GM23338 (cell line): ENCODE results near the gene GLRX. TPM values are rescaled to one million over a fixed set of nuclear protein-coding genes. Genes with fewer than 3 reads are reported as not detected.

Experiments used
- ATAC-seq: fragments of 200-7000 bp; cut with Tn5 transposase; 3 replicates; pipeline ENCODE4 v1.9.1; 2020
- DNase-seq: peaks from one replicate; pipeline ENCODE4 v3.0.0-alpha.2; 2015; ENCODE audit warnings: low spot score
- H2AFZ ChIP-seq: fragments of 200-600 bp; sonication (generic); 2 replicates; pipeline ENCODE4 v1.8.0; 2016; ENCODE audit warnings: antibody characterized with exemption, mild to moderate bottlenecking, moderate library complexity
- H3F3A ChIP-seq: fragments of 200-600 bp; sonication (generic); replicated peaks from 2 replicates; pipeline ENCODE4 v1.8.0; 2017; ENCODE audit warnings: antibody characterized with exemption, mixed run types, low read depth
- H3K27ac ChIP-seq: fragments of 200-600 bp; sonication (generic); 2 replicates; pipeline ENCODE4 v1.6.1; 2016; ENCODE audit warnings: low read depth
- H3K27me3 ChIP-seq: fragments of 200-600 bp; sonication (generic); 2 replicates; pipeline ENCODE4 v1.8.0; 2016; ENCODE audit warnings: mild to moderate bottlenecking, mixed run types, moderate library complexity; ENCODE audit not compliant: insufficient read depth
- H3K36me3 ChIP-seq: fragments of 200-600 bp; sonication (generic); 2 replicates; pipeline ENCODE4 v1.8.0; 2016; ENCODE audit warnings: mild to moderate bottlenecking; ENCODE audit not compliant: insufficient read depth
- H3K4me1 ChIP-seq: fragments of 200-600 bp; sonication (generic); 2 replicates; pipeline ENCODE4 v1.8.0; 2016; ENCODE audit warnings: mild to moderate bottlenecking, moderate library complexity; ENCODE audit not compliant: insufficient read depth
- H3K4me2 ChIP-seq: fragments of 200-600 bp; sonication (generic); 2 replicates; pipeline ENCODE4 v1.7.1; 2017; ENCODE audit warnings: mixed run types
- H3K4me3 ChIP-seq: fragments of 200-600 bp; sonication (generic); 2 replicates; pipeline ENCODE4 v1.6.1; 2016; ENCODE audit warnings: mixed run types
- H3K79me2 ChIP-seq: fragments of 200-600 bp; sonication (generic); replicated peaks from 2 replicates; pipeline ENCODE4 v1.8.0; 2017; ENCODE audit warnings: mild to moderate bottlenecking; ENCODE audit not compliant: insufficient read depth
- H3K9me2 ChIP-seq: fragments of 200-600 bp; sonication (generic); 2 replicates; pipeline ENCODE4 v1.8.0; 2017; ENCODE audit not compliant: insufficient read depth
- H4K20me1 ChIP-seq: fragments of 200-600 bp; sonication (generic); replicated peaks from 2 replicates; pipeline ENCODE4 v1.8.0; 2017; ENCODE audit warnings: mild to moderate bottlenecking; ENCODE audit not compliant: insufficient read depth
- H3K27ac Mint-ChIP-seq: 2 replicates; pipeline ENCODE4 v1.8.0; 2020; ENCODE audit warnings: inconsistent platforms, mild to moderate bottlenecking, moderate library complexity, mixed read lengths
- H3K27me3 Mint-ChIP-seq: 3 replicates; pipeline ENCODE4 v1.8.0; 2022; ENCODE audit warnings: low read depth, mild to moderate bottlenecking, moderate library complexity, mixed read lengths, inconsistent platforms; ENCODE audit not compliant: insufficient read depth, poor library complexity
- H3K36me3 Mint-ChIP-seq: 3 replicates; pipeline ENCODE4 v1.8.0; 2021; ENCODE audit warnings: low read depth, mild to moderate bottlenecking, inconsistent platforms, moderate library complexity, mixed read lengths
- H3K4me1 Mint-ChIP-seq: 3 replicates; pipeline ENCODE4 v1.8.0; 2020; ENCODE audit warnings: mild to moderate bottlenecking, inconsistent platforms, mixed read lengths
- H3K4me3 Mint-ChIP-seq: 3 replicates; pipeline ENCODE4 v1.8.0; 2021; ENCODE audit warnings: moderate library complexity, mild to moderate bottlenecking, inconsistent platforms, mixed read lengths
- H3K9me3 Mint-ChIP-seq: 3 replicates; pipeline ENCODE4 v1.8.0; 2020; ENCODE audit warnings: moderate library complexity, mild to moderate bottlenecking, inconsistent platforms, mixed read lengths
- CREB1 ChIP-seq: fragments of 250-450 bp; sonication (Bioruptor Pico); IDR thresholded peaks from 2 replicates; pipeline ENCODE4 v1.5.0; 2020; ENCODE audit warnings: low read depth, mild to moderate bottlenecking, moderate library complexity
- EZH2phosphoT487 ChIP-seq: fragments of 200-600 bp; sonication (generic); IDR thresholded peaks from one replicate; pipeline ENCODE4 v1.8.1; 2018; ENCODE audit warnings: antibody characterized with exemption; ENCODE audit not compliant: unreplicated experiment
- JUNB ChIP-seq: IDR thresholded peaks from one replicate; pipeline ENCODE4 v1.6.1; 2016; ENCODE audit warnings: antibody characterized with exemption; ENCODE audit not compliant: unreplicated experiment
- NANOG ChIP-seq: IDR thresholded peaks from 2 replicates; pipeline ENCODE4 v1.6.1; 2016; ENCODE audit warnings: antibody characterized with exemption, borderline replicate concordance
- ZNF114 ChIP-seq: fragments of 250-450 bp; sonication (Bioruptor Pico); IDR thresholded peaks from 2 replicates; pipeline ENCODE4 v1.5.0; 2020; ENCODE audit warnings: mild to moderate bottlenecking, moderate library complexity
- ZNF331 ChIP-seq: fragments of 250-450 bp; sonication (Bioruptor Pico); IDR thresholded peaks from 2 replicates; pipeline ENCODE4 v1.5.0; 2020; ENCODE audit warnings: low read depth, mild to moderate bottlenecking, moderate library complexity
- polyA plus RNA-seq: library from polyadenylated mRNA; unstranded; fragments of >200 nt; fragmentation: Nextera tagmentation; extraction: Ambion mirVana; gene quantifications from 2 replicates; pipeline ENCODE4 v1.2.1, GENCODE V29; 2016
- total RNA-seq: library from RNA; depleted of rRNA; stranded (reverse); fragments of >200 nt; shearing (Covaris generic); gene quantifications from 2 replicates; pipeline ENCODE4 v1.2.3, GENCODE V29; 2014
- TF ChIP-seq, protein P1 (sequence below): IDR thresholded peaks from 2 replicates; pipeline ENCODE4 v1.6.1; 2016; ENCODE audit warnings: antibody characterized with exemption
- TF ChIP-seq, protein P2 (sequence below): fragments of 250-450 bp; sonication (Bioruptor Pico); IDR thresholded peaks from 2 replicates; pipeline ENCODE4 v1.5.0; 2020; ENCODE audit warnings: mild to moderate bottlenecking, moderate library complexity

Gene GLRX
- total and polyA plus RNA-seq, 2 experiments from 2014 or later: 9.5 to 42.2 TPM

DNA sequence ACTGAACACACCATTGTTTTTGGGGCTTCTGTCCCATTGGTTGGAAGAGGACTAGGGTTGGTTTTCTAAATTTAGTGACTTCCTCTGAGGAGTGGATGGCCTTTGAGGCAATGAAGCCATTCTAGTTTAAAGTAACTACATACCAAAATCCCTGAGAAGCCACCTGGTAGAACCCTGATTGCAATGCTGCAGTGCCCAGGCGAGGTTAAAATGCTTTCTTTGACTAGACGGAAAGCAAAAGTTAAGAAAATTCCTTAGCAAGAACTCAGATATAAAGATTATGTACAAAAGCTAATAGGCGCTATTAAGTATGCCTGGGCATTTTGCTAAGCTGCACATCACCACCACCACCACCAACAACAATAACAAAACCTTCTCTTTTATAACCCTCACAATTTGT, 20.6 kb downstream of the GLRX start:
- no peak overlapping the region for H3K4me3 ChIP-seq
- DNase-seq (no peak), ATAC-seq (no peak)
- no peaks in the 10 kb centered on the region for H4K20me1 ChIP-seq
- H3K36me3 ChIP-seq: no peaks in the 10 kb centered on the region
- no peaks in the 10 kb centered on the region for H3K4me1 ChIP-seq
- TF ChIP-seq ZNF114 (CRISPR knock-in tag): no peak
- TF ChIP-seq, protein P1, sequence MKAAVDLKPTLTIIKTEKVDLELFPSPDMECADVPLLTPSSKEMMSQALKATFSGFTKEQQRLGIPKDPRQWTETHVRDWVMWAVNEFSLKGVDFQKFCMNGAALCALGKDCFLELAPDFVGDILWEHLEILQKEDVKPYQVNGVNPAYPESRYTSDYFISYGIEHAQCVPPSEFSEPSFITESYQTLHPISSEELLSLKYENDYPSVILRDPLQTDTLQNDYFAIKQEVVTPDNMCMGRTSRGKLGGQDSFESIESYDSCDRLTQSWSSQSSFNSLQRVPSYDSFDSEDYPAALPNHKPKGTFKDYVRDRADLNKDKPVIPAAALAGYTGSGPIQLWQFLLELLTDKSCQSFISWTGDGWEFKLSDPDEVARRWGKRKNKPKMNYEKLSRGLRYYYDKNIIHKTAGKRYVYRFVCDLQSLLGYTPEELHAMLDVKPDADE: no peak
- TF ChIP-seq JUNB: no peak
- no peak for TF ChIP-seq EZH2phosphoT487
- no peak for TF ChIP-seq NANOG
- no peak for TF ChIP-seq CREB1 (CRISPR knock-in tag)
- TF ChIP-seq ZNF331: no peak
- TF ChIP-seq, protein P2, sequence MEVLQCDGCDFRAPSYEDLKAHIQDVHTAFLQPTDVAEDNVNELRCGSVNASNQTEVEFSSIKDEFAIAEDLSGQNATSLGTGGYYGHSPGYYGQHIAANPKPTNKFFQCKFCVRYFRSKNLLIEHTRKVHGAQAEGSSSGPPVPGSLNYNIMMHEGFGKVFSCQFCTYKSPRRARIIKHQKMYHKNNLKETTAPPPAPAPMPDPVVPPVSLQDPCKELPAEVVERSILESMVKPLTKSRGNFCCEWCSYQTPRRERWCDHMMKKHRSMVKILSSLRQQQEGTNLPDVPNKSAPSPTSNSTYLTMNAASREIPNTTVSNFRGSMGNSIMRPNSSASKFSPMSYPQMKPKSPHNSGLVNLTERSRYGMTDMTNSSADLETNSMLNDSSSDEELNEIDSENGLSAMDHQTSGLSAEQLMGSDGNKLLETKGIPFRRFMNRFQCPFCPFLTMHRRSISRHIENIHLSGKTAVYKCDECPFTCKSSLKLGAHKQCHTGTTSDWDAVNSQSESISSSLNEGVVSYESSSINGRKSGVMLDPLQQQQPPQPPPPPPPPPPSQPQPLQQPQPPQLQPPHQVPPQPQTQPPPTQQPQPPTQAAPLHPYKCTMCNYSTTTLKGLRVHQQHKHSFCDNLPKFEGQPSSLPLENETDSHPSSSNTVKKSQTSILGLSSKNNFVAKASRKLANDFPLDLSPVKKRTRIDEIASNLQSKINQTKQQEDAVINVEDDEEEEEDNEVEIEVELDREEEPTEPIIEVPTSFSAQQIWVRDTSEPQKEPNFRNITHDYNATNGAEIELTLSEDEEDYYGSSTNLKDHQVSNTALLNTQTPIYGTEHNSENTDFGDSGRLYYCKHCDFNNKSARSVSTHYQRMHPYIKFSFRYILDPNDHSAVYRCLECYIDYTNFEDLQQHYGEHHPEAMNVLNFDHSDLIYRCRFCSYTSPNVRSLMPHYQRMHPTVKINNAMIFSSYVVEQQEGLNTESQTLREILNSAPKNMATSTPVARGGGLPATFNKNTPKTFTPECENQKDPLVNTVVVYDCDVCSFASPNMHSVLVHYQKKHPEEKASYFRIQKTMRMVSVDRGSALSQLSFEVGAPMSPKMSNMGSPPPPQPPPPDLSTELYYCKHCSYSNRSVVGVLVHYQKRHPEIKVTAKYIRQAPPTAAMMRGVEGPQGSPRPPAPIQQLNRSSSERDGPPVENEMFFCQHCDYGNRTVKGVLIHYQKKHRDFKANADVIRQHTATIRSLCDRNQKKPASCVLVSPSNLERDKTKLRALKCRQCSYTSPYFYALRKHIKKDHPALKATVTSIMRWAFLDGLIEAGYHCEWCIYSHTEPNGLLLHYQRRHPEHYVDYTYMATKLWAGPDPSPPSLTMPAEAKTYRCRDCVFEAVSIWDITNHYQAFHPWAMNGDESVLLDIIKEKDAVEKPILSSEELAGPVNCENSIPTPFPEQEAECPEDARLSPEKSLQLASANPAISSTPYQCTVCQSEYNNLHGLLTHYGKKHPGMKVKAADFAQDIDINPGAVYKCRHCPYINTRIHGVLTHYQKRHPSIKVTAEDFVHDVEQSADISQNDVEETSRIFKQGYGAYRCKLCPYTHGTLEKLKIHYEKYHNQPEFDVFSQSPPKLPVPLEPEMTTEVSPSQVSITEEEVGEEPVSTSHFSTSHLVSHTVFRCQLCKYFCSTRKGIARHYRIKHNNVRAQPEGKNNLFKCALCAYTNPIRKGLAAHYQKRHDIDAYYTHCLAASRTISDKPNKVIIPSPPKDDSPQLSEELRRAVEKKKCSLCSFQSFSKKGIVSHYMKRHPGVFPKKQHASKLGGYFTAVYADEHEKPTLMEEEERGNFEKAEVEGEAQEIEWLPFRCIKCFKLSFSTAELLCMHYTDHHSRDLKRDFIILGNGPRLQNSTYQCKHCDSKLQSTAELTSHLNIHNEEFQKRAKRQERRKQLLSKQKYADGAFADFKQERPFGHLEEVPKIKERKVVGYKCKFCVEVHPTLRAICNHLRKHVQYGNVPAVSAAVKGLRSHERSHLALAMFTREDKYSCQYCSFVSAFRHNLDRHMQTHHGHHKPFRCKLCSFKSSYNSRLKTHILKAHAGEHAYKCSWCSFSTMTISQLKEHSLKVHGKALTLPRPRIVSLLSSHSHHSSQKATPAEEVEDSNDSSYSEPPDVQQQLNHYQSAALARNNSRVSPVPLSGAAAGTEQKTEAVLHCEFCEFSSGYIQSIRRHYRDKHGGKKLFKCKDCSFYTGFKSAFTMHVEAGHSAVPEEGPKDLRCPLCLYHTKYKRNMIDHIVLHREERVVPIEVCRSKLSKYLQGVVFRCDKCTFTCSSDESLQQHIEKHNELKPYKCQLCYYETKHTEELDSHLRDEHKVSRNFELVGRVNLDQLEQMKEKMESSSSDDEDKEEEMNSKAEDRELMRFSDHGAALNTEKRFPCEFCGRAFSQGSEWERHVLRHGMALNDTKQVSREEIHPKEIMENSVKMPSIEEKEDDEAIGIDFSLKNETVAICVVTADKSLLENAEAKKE: no peak
- H3K4me1 Mint-ChIP-seq: no peaks in the 10 kb centered on the region
- no peaks in the 10 kb centered on the region; the same call in 1 of the 2 replicates for H3K9me2 ChIP-seq
- H3K27me3 Mint-ChIP-seq: peaks cover 5% of the 10 kb centered on the region
- no peak overlapping the region for H3K27ac Mint-ChIP-seq
- no peak overlapping the region for H3K4me2 ChIP-seq
- no peak overlapping the region for H2AFZ ChIP-seq
- H3K4me3 Mint-ChIP-seq: no peak overlapping the region
- H3K27me3 ChIP-seq: no peaks in the 10 kb centered on the region
- no peaks in the 10 kb centered on the region; the same call in none of the 3 replicates for H3K36me3 Mint-ChIP-seq
- peaks cover 6% of the 10 kb centered on the region; the same call in 1 of the 3 replicates for H3K9me3 Mint-ChIP-seq
- no peak overlapping the region for H3K27ac ChIP-seq
- H3F3A ChIP-seq: no peaks in the 10 kb centered on the region
- no peaks in the 10 kb centered on the region for H3K79me2 ChIP-seq
